GM12892 (cell line): ENCODE results near the gene C11orf71.

Experiments used
- POLR2A ChIP-seq: IDR thresholded peaks from 2 replicates; pipeline ENCODE4 v1.6.1; 2011; ENCODE audit warnings: low read depth, low read length, control low read depth
- POLR2AphosphoS5 ChIP-seq: IDR thresholded peaks from 2 replicates; pipeline ENCODE4 v1.6.1; 2011; ENCODE audit warnings: low read depth, low read length, control low read depth

DNA sequence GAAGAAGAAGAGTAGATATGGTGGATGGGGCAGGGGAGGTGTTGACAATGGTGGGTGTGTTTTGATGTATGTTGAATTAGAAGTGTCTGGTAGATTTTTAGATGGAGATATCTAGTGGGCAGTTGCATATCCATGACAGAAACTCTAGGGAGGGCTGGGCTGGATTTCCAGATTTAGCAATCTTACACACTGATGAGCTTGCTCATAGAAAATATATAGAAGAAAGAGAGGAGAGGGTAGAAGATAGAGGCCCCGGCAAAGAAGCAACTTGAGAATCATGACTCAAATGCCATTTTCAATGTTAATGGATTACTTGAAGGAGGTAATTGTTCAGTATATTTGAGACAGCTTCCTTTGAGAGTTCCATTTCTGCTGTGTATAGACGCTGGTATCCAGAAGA lies 47.1 kb upstream of the C11orf71 start:
- TF ChIP-seq POLR2AphosphoS5 (no peak), POLR2A (no peak)
